Stimulated activated memory B cell treated with anti-CD40 and anti-IgM and Interleukin-4, amounts not matched to agents 10 μg/mL and 1 μg/mL and 100 μg/mL, for 72 hours (primary cell): ENCODE data around the gene RFNG.

Experiments
- ATAC-seq: fragments of 150-1000 bp; cut with Tn5 transposase; 2 replicates; pipeline ENCODE4 v1.10.0; 2021
- H3K27ac Mint-ChIP-seq: one replicate; pipeline ENCODE4 v1.8.0; 2022; ENCODE audit warnings: mild to moderate bottlenecking, mixed read lengths
- H3K27me3 Mint-ChIP-seq: one replicate; pipeline ENCODE4 v1.8.0; 2022; ENCODE audit warnings: mixed read lengths
- H3K36me3 Mint-ChIP-seq: one replicate; pipeline ENCODE4 v1.8.0; 2022; ENCODE audit warnings: mixed read lengths
- H3K4me1 Mint-ChIP-seq: one replicate; pipeline ENCODE4 v1.8.0; 2022; ENCODE audit warnings: mixed read lengths
- H3K4me3 Mint-ChIP-seq: one replicate; pipeline ENCODE4 v1.8.0; 2022; ENCODE audit warnings: mild to moderate bottlenecking, moderate library complexity, mixed read lengths
- H3K9me3 Mint-ChIP-seq: one replicate; pipeline ENCODE4 v1.8.0; 2022; ENCODE audit warnings: mixed read lengths

Gene RFNG

GRCh38 chr17:82014971-82015310 is 36.7 kb downstream of the RFNG start:
- Mint-ChIP-seq H3K27me3 (no peaks in the 10 kb centered on the region), H3K9me3 (no peaks in the 10 kb centered on the region), H3K4me1 (peaks cover under 1% of the 10 kb centered on the region), H3K27ac (no peak overlapping the region), H3K4me3 (no peak overlapping the region), H3K36me3 (peaks cover 5% of the 10 kb centered on the region)
- ATAC-seq = no peak

- H3K27ac Mint-ChIP-seq = no peak overlapping the region
- peaks cover 7% of the 10 kb centered on the region for H3K36me3 Mint-ChIP-seq
- no peaks in the 10 kb centered on the region for H3K9me3 Mint-ChIP-seq
- no peaks in the 10 kb centered on the region for H3K27me3 Mint-ChIP-seq
- ATAC-seq = no peak
- H3K4me3 Mint-ChIP-seq = no peak overlapping the region
- no peaks in the 10 kb centered on the region for H3K4me1 Mint-ChIP-seq
These were observed 37.2 kb downstream of the RFNG start for GRCh38 chr17:82014432-82014831.

GRCh38 chr17:82013772-82014321 is 37.8 kb downstream of the RFNG start:
- Mint-ChIP-seq H3K36me3 (peaks cover 6% of the 10 kb centered on the region), H3K27ac (no peak overlapping the region), H3K4me3 (no peak overlapping the region), H3K9me3 (no peaks in the 10 kb centered on the region), H3K27me3 (no peaks in the 10 kb centered on the region), H3K4me1 (no peaks in the 10 kb centered on the region)
- no peak for ATAC-seq

GRCh38 chr17:82013341-82013740 is 38.3 kb downstream of the RFNG start:
- Mint-ChIP-seq H3K9me3 (no peaks in the 10 kb centered on the region), H3K36me3 (peaks cover 4% of the 10 kb centered on the region), H3K4me1 (no peaks in the 10 kb centered on the region)

GRCh38 chr17:82012640-82013295 is 38.8 kb downstream of the RFNG start:
- Mint-ChIP-seq H3K36me3 (peaks cover 4% of the 10 kb centered on the region), H3K27me3 (no peaks in the 10 kb centered on the region), H3K4me1 (no peaks in the 10 kb centered on the region), H3K9me3 (no peaks in the 10 kb centered on the region), H3K27ac (no peak overlapping the region), H3K4me3 (no peak overlapping the region)
- ATAC-seq = no peak

More at GRCh38 chr17:82013341-82013740, 38.3 kb downstream of the RFNG start:
- Mint-ChIP-seq H3K27ac (no peak overlapping the region), H3K27me3 (no peaks in the 10 kb centered on the region), H3K4me3 (no peak overlapping the region)
- ATAC-seq = no peak

- ATAC-seq = no peak
- H3K4me3 Mint-ChIP-seq = no peak overlapping the region
- H3K9me3 Mint-ChIP-seq = no peaks in the 10 kb centered on the region
- H3K27me3 Mint-ChIP-seq = no peaks in the 10 kb centered on the region
- peaks cover 4% of the 10 kb centered on the region for H3K36me3 Mint-ChIP-seq
- H3K4me1 Mint-ChIP-seq = no peaks in the 10 kb centered on the region
- H3K27ac Mint-ChIP-seq = no peak overlapping the region
These were observed 39.4 kb downstream of the RFNG start for GRCh38 chr17:82012261-82012639.

- no peak overlapping the region for H3K27ac Mint-ChIP-seq
- ATAC-seq = no peak
- H3K9me3 Mint-ChIP-seq = no peaks in the 10 kb centered on the region
- peaks cover 4% of the 10 kb centered on the region for H3K36me3 Mint-ChIP-seq
- H3K27me3 Mint-ChIP-seq = no peaks in the 10 kb centered on the region
- H3K4me1 Mint-ChIP-seq = no peaks in the 10 kb centered on the region
- no peak overlapping the region for H3K4me3 Mint-ChIP-seq
These were observed 39.9 kb downstream of the RFNG start for GRCh38 chr17:82011617-82012187.

- Mint-ChIP-seq H3K36me3 (peaks cover 4% of the 10 kb centered on the region), H3K27ac (no peak overlapping the region), H3K9me3 (no peaks in the 10 kb centered on the region), H3K4me1 (no peaks in the 10 kb centered on the region), H3K27me3 (no peaks in the 10 kb centered on the region), H3K4me3 (no peak overlapping the region)
- no peak for ATAC-seq
These were observed 40.8 kb downstream of the RFNG start for GRCh38 chr17:82010575-82011525.

GRCh38 chr17:82009413-82009812 is 42.2 kb downstream of the RFNG start:
- Mint-ChIP-seq H3K27ac (no peak overlapping the region), H3K4me1 (no peaks in the 10 kb centered on the region), H3K4me3 (no peak overlapping the region), H3K27me3 (no peaks in the 10 kb centered on the region), H3K36me3 (peaks cover 4% of the 10 kb centered on the region), H3K9me3 (no peaks in the 10 kb centered on the region)
- ATAC-seq = no peak

- Mint-ChIP-seq H3K36me3 (peaks cover 4% of the 10 kb centered on the region), H3K9me3 (no peaks in the 10 kb centered on the region), H3K4me3 (no peak overlapping the region), H3K27ac (no peak overlapping the region), H3K4me1 (no peaks in the 10 kb centered on the region), H3K27me3 (no peaks in the 10 kb centered on the region)
- no peak for ATAC-seq
These were observed 42.6 kb downstream of the RFNG start for GRCh38 chr17:82008941-82009405.

GRCh38 chr17:82008258-82008940 is 43.2 kb downstream of the RFNG start:
- Mint-ChIP-seq H3K9me3 (no peaks in the 10 kb centered on the region), H3K27me3 (no peaks in the 10 kb centered on the region), H3K36me3 (peaks cover 4% of the 10 kb centered on the region), H3K4me1 (no peaks in the 10 kb centered on the region), H3K27ac (no peak overlapping the region), H3K4me3 (peak overlapping the region; percentile 2)
- peak; percentile 18 for ATAC-seq

- no peak for ATAC-seq
- Mint-ChIP-seq H3K9me3 (no peaks in the 10 kb centered on the region), H3K4me1 (no peaks in the 10 kb centered on the region), H3K36me3 (peaks cover 4% of the 10 kb centered on the region), H3K27me3 (no peaks in the 10 kb centered on the region), H3K27ac (no peak overlapping the region), H3K4me3 (peak overlapping the region; percentile 2)
These were observed 43.9 kb downstream of the RFNG start for GRCh38 chr17:82007495-82008257.

- Mint-ChIP-seq H3K36me3 (peaks cover 4% of the 10 kb centered on the region), H3K4me1 (no peaks in the 10 kb centered on the region), H3K9me3 (no peaks in the 10 kb centered on the region), H3K27me3 (no peaks in the 10 kb centered on the region), H3K4me3 (no peak overlapping the region), H3K27ac (no peak overlapping the region)
- ATAC-seq = no peak
These were observed 44.5 kb downstream of the RFNG start for GRCh38 chr17:82007228-82007494.

- Mint-ChIP-seq H3K27ac (no peak overlapping the region), H3K36me3 (peaks cover 4% of the 10 kb centered on the region), H3K4me1 (no peaks in the 10 kb centered on the region), H3K4me3 (no peak overlapping the region), H3K9me3 (no peaks in the 10 kb centered on the region), H3K27me3 (no peaks in the 10 kb centered on the region)
- no peak for ATAC-seq
These were observed 45.0 kb downstream of the RFNG start for GRCh38 chr17:82006468-82007227.
